Bone marrow (tissue), 2 donors: ENCODE results near the gene ZBTB21.
"Not testable (repeated sequence)": the region's sequence is repeated elsewhere in the genome, so short reads cannot be mapped to it uniquely, and the experiment has no call there.

Source experiments
- DNase-seq, 2 donors: peaks; one replicate each; lab custom pipeline; 2025; lab: John Stamatoyannopoulos, UW

ZBTB21 gene

GRCh38 chr21:42019101-42019605 lies 9.0 kb upstream of the ZBTB21 start:
- DNase-seq = no peak

GRCh38 chr21:42017022-42017421 lies 6.9 kb upstream of the ZBTB21 start:
- DNase-seq = no peak

- no peak for DNase-seq
Measured at GRCh38 chr21:42016364-42016985, 6.3 kb upstream of the ZBTB21 start.

- no peak for DNase-seq
Measured at GRCh38 chr21:42013931-42014330, 3.8 kb upstream of the ZBTB21 start.

- DNase-seq = no peak
Measured at GRCh38 chr21:42013376-42013775, 3.2 kb upstream of the ZBTB21 start.

GRCh38 chr21:42012763-42013329 lies 2.7 kb upstream of the ZBTB21 start:
- DNase-seq = no peak

- DNase-seq = no peak
Measured at GRCh38 chr21:42012344-42012743, 2.2 kb upstream of the ZBTB21 start.

GRCh38 chr21:42010507-42011495 lies 641 bp upstream of the ZBTB21 start:
- DNase-seq = no peak

GRCh38 chr21:42009018-42009830 lies 936 bp downstream of the ZBTB21 start:
- peak; percentile 46 to 62 for DNase-seq

GRCh38 chr21:42007356-42007940 lies 2.7 kb downstream of the ZBTB21 start:
- no peak for DNase-seq

- DNase-seq = no peak
Measured at GRCh38 chr21:42006765-42007164, 3.4 kb downstream of the ZBTB21 start.

GRCh38 chr21:42004406-42005199 lies 5.6 kb downstream of the ZBTB21 start:
- no peak for DNase-seq

- peak in 1 of 2 donors; percentile 48 for DNase-seq
Measured at GRCh38 chr21:42003051-42003461, 7.1 kb downstream of the ZBTB21 start.

GRCh38 chr21:42002421-42002958 lies 7.7 kb downstream of the ZBTB21 start:
- DNase-seq = no peak

GRCh38 chr21:42001781-42002180 lies 8.4 kb downstream of the ZBTB21 start:
- DNase-seq = no peak

- DNase-seq = no peak
Measured at GRCh38 chr21:42000908-42001307, 9.3 kb downstream of the ZBTB21 start.

- no peak for DNase-seq
Measured at GRCh38 chr21:41997657-41998056, 12.5 kb downstream of the ZBTB21 start.

- DNase-seq = no peak
Measured at GRCh38 chr21:41995577-41995976, 14.6 kb downstream of the ZBTB21 start.

GRCh38 chr21:41994613-41995012 lies 15.5 kb downstream of the ZBTB21 start:
- not testable (repeated sequence) for DNase-seq

- no peak for DNase-seq
Measured at GRCh38 chr21:41993744-41994143, 16.4 kb downstream of the ZBTB21 start.
